Peyer's patch (tissue), 4 donors: ENCODE data around the gene RAX2. TPM values are rescaled to one million over a fixed set of nuclear protein-coding genes. Genes with fewer than 3 reads are reported as not detected.

Experiments
- DNase-seq, 3 donors: peaks; one replicate each; pipeline ENCODE4 v3.0.0-alpha.2; 2017 to 2019
- H3K27ac ChIP-seq, 4 donors: fragments of 200-600 bp; sonication (generic); one replicate each; pipeline ENCODE4 v1.5.1; 2016 to 2019
- H3K27me3 ChIP-seq, 2 donors: fragments of 200-600 bp; sonication (generic); one replicate each; pipeline ENCODE4 v1.5.1; 2019
- H3K36me3 ChIP-seq, 3 donors: fragments of 200-600 bp; sonication (generic); one replicate each; pipeline ENCODE4 v1.5.1; 2016 to 2019
- H3K4me1 ChIP-seq, 4 donors: fragments of 200-600 bp; sonication (generic); one replicate each; pipeline ENCODE4 v1.5.1; 2016 to 2019
- H3K4me3 ChIP-seq, 4 donors: fragments of 200-600 bp; sonication (generic); 1 replicate in 3 of 4; 2 replicates in 1 of 4; pipeline ENCODE4 v1.5.1; 2016 to 2019; ENCODE audit warnings: mild to moderate bottlenecking in 1 of 4
- H3K9me3 ChIP-seq, 4 donors: fragments of 200-600 bp; sonication (generic); one replicate each; pipeline ENCODE4 v1.5.1; 2016 to 2019; ENCODE audit warnings: mild to moderate bottlenecking in 1 of 4
- CTCF ChIP-seq, 6 experiments: fragments of 450-650 bp in 4 of 6; fragments of 200-600 bp in 2 of 6; sonication (generic) in 1 of 6; IDR thresholded peaks; one replicate each; pipeline ENCODE4 v1.5.1; 2017 to 2019; ENCODE audit warnings: antibody characterized with exemption in 6 of 6, mild to moderate bottlenecking in 3 of 6, moderate library complexity in 1 of 6
- POLR2A ChIP-seq, 2 donors: fragments of 450-650 bp; IDR thresholded peaks; one replicate each; pipeline ENCODE4 v1.5.1; 2017; ENCODE audit warnings: antibody characterized with exemption in 2 of 2, mild to moderate bottlenecking in 2 of 2, moderate library complexity in 2 of 2
- total RNA-seq, 4 donors: library from RNA; depleted of rRNA; stranded (reverse); fragments of >200 nt; gene quantifications; one replicate each; pipeline ENCODE4 v1.1.0, GENCODE V29; 2016

RAX2 gene
- total RNA-seq: not detected

GRCh38 chr19:3771906-3772455 lies at the start of gene RAX2:
Gene RAX2 (minus strand): TSS chr19:3772228. CDS start chr19:3771742, 486 bp downstream.
- Histone ChIP-seq H3K27ac (no peak within 1 kb of the TSS), H3K27me3 (no peaks in the 10 kb centered on the region), H3K36me3 (peaks cover 0 to 22% (median 0%) of the 10 kb centered on the region in 3 donors), H3K4me1 (no peaks in the 10 kb centered on the region), H3K9me3 (no peaks in the 10 kb centered on the region), H3K4me3 (no peak within 1 kb of the TSS)
- TF ChIP-seq CTCF (IDR thresholded peaks at IDR 0.05) (no peak), POLR2A (IDR thresholded peaks at IDR 0.05) (no peak)
- DNase-seq: no peak

GRCh38 chr19:3821156-3821555 lies 49.1 kb upstream of the RAX2 start:
- H3K27me3 ChIP-seq: no peaks in the 10 kb centered on the region
- TF ChIP-seq POLR2A (IDR thresholded peaks at IDR 0.05) (no peak), CTCF (IDR thresholded peaks at IDR 0.05) (no peak)
- H3K9me3 ChIP-seq: no peaks in the 10 kb centered on the region
- H3K4me1 ChIP-seq: peaks cover 0 to 6% (median 0%) of the 10 kb centered on the region in 4 donors
- H3K27ac ChIP-seq: no peak overlapping the region
- DNase-seq: no peak
- no peaks in the 10 kb centered on the region for H3K36me3 ChIP-seq
- no peak overlapping the region for H3K4me3 ChIP-seq

- Histone ChIP-seq H3K4me1 (peaks cover 0 to 6% (median 0%) of the 10 kb centered on the region in 4 donors), H3K36me3 (no peaks in the 10 kb centered on the region), H3K4me3 (no peak overlapping the region), H3K27ac (no peak overlapping the region), H3K27me3 (no peaks in the 10 kb centered on the region), H3K9me3 (no peaks in the 10 kb centered on the region)
- TF ChIP-seq CTCF (IDR thresholded peaks at IDR 0.05) (no peak), POLR2A (IDR thresholded peaks at IDR 0.05) (no peak)
- no peak for DNase-seq
Measured at GRCh38 chr19:3819989-3820388, 48.0 kb upstream of the RAX2 start.

GRCh38 chr19:3818918-3819317 lies 46.9 kb upstream of the RAX2 start:
- H3K9me3 ChIP-seq: no peaks in the 10 kb centered on the region
- H3K27ac ChIP-seq: no peak overlapping the region
- peaks cover 0 to 10% (median 0%) of the 10 kb centered on the region in 4 donors for H3K4me1 ChIP-seq
- no peaks in the 10 kb centered on the region for H3K27me3 ChIP-seq
- no peak overlapping the region for H3K4me3 ChIP-seq
- H3K36me3 ChIP-seq: no peaks in the 10 kb centered on the region
- no peak for DNase-seq
- no peak for TF ChIP-seq CTCF (IDR thresholded peaks at IDR 0.05)

- Histone ChIP-seq H3K27ac (no peak overlapping the region), H3K4me3 (no peak overlapping the region)
Measured at GRCh38 chr19:3818466-3818865, 46.4 kb upstream of the RAX2 start.

More at GRCh38 chr19:3818466-3818865, 46.4 kb upstream of the RAX2 start:
- Histone ChIP-seq H3K36me3 (no peaks in the 10 kb centered on the region), H3K27me3 (no peaks in the 10 kb centered on the region), H3K4me1 (peaks cover 0 to 15% (median 0%) of the 10 kb centered on the region in 4 donors), H3K9me3 (no peaks in the 10 kb centered on the region)
- DNase-seq: no peak
- TF ChIP-seq POLR2A (IDR thresholded peaks at IDR 0.05) (no peak), CTCF (IDR thresholded peaks at IDR 0.05) (no peak)
